Neutrophil (primary cell): ENCODE results near the gene ADGRE1.

Experiments
- H3K27ac ChIP-seq: fragments of 200-600 bp; sonication (generic); 2 replicates; pipeline ENCODE4 v1.5.1; 2016; ENCODE audit warnings: mild to moderate bottlenecking, moderate library complexity
- H3K27me3 ChIP-seq: fragments of 200-600 bp; sonication (generic); 2 replicates; pipeline ENCODE4 v1.6.0; 2016; ENCODE audit warnings: mild to moderate bottlenecking
- H3K36me3 ChIP-seq: fragments of 200-600 bp; sonication (generic); 2 replicates; pipeline ENCODE4 v1.5.1; 2017
- H3K4me1 ChIP-seq, 2 experiments: fragments of 200-600 bp in 1 of 2; sonication (generic) in 1 of 2; 1 replicate in 1 of 2; 2 replicates in 1 of 2; pipeline versions ENCODE4 v1.5.1 to v1.6.1; 2013 to 2016; ENCODE audit warnings: low read depth in 1 of 2, low read length in 1 of 2, mild to moderate bottlenecking in 1 of 2, moderate library complexity in 1 of 2; ENCODE audit not compliant: control insufficient read depth in 1 of 2, insufficient read depth in 1 of 2
- H3K4me3 ChIP-seq, 2 experiments: fragments of 200-600 bp in 1 of 2; sonication (generic) in 1 of 2; 1 replicate in 1 of 2; 2 replicates in 1 of 2; pipeline ENCODE4 v1.5.1; 2013 to 2016; ENCODE audit warnings: low read depth in 1 of 2, low read length in 1 of 2, mild to moderate bottlenecking in 1 of 2, moderate library complexity in 1 of 2
- H3K9me3 ChIP-seq: fragments of 200-600 bp; sonication (generic); 2 replicates; pipeline ENCODE4 v1.5.1; 2016
- TF ChIP-seq, protein P1 (sequence below): fragments of 200-600 bp; sonication (generic); IDR thresholded peaks from 2 replicates; pipeline ENCODE4 v1.5.1; 2016; ENCODE audit warnings: antibody characterized with exemption

The ADGRE1 gene

DNA sequence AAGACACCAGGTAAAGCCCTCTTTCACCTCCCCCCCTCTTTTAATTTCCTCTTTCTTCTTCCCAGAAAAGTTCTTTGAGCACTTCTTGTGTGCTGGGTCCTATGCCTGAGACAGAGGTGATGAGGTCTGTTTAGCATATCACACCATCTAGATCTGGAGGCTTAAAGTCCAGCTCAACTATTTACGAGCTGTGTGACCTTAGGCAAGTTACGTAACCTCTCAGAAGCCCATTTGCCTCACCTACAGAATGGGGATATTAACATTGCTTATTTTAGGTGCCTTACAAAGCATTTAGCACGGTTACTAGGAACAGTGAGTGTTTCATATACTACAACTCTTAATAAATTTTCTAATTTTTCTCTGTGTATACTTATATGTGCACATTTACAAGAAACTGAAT is 47.7 kb downstream of the ADGRE1 start:
- TF ChIP-seq, protein P1, sequence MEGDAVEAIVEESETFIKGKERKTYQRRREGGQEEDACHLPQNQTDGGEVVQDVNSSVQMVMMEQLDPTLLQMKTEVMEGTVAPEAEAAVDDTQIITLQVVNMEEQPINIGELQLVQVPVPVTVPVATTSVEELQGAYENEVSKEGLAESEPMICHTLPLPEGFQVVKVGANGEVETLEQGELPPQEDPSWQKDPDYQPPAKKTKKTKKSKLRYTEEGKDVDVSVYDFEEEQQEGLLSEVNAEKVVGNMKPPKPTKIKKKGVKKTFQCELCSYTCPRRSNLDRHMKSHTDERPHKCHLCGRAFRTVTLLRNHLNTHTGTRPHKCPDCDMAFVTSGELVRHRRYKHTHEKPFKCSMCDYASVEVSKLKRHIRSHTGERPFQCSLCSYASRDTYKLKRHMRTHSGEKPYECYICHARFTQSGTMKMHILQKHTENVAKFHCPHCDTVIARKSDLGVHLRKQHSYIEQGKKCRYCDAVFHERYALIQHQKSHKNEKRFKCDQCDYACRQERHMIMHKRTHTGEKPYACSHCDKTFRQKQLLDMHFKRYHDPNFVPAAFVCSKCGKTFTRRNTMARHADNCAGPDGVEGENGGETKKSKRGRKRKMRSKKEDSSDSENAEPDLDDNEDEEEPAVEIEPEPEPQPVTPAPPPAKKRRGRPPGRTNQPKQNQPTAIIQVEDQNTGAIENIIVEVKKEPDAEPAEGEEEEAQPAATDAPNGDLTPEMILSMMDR: no peak
- H3K4me3 ChIP-seq: no peak overlapping the region
- peaks cover 62% of the 10 kb centered on the region for H3K36me3 ChIP-seq
- no peak overlapping the region for H3K27ac ChIP-seq
- peaks cover 1% of the 10 kb centered on the region for H3K9me3 ChIP-seq
- H3K4me1 ChIP-seq: no peaks in the 10 kb centered on the region
- no peaks in the 10 kb centered on the region for H3K27me3 ChIP-seq

DNA sequence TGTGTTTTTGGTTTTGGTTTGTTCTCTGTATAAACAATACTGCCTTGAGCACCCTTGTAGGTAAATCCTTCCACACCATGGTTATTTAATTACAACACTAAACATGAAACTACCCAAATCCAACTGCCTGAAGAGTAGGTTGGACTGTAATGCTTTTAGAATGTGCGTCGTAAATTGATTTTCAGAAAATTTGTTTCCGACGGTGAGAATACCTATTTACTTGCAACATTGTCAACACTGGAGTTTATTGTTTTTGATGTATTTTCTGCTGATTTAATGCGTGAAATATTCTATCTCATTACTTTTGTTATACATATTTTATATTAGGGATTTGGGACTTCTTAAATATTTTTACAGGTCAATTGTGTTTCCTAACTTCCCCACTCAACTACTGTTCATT is 48.2 kb downstream of the ADGRE1 start:
- no peak overlapping the region for H3K4me3 ChIP-seq
- TF ChIP-seq, protein P1: no peak
- peaks cover 63% of the 10 kb centered on the region for H3K36me3 ChIP-seq
- no peaks in the 10 kb centered on the region for H3K27me3 ChIP-seq
- no peaks in the 10 kb centered on the region for H3K9me3 ChIP-seq
- no peaks in the 10 kb centered on the region for H3K4me1 ChIP-seq
- no peak overlapping the region for H3K27ac ChIP-seq

DNA sequence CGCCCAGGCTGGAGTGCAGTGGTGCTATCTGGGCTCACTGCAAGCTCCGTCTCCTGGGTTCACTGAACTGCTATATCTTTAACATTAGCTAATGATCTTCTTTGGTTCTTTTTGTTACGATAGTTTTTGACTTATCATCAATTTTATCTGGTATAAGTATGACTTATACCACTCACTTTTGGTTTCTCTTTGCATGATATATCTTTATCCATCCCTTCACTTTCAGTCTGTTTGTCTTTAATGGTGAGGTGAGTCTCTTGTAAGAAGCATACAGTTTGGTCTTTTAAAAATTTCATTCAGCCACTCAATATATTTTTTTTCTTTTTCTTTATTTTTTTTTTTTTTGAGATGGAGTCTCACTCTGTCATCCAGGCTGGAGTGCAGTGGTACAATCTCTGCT is 58.4 kb downstream of the ADGRE1 start:
- H3K27me3 ChIP-seq: peaks cover 21% of the 10 kb centered on the region
- peaks cover 9 to 17% of the 10 kb centered on the region in 2 experiments for H3K4me1 ChIP-seq
- H3K36me3 ChIP-seq: peaks cover 18% of the 10 kb centered on the region
- H3K4me3 ChIP-seq: no peak overlapping the region
- no peaks in the 10 kb centered on the region for H3K9me3 ChIP-seq
- no peak overlapping the region for H3K27ac ChIP-seq
- TF ChIP-seq, protein P1: no peak

DNA sequence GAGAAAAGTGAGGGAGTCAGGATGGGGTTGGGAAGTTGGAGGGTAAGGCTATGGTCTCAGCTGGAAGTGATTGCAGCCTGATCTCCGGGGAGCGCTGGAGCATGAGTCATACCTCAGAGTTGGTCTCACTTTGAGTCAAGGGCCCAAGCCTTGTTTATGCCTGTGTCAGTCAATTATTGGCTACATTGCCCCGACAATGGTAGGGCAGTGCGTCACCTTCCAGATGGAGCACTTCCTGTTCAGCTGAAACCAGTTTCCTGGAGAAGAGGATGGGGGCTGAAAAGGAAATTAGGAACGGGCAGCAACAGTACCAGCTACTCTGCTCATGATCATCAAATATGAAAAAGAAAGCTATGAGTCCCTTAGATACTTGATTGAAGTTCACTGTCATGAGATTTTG is 60.4 kb downstream of the ADGRE1 start:
- Histone ChIP-seq H3K4me3 (no peak overlapping the region), H3K4me1 (peaks cover 0 to under 1% of the 10 kb centered on the region in 2 experiments), H3K27me3 (peaks cover 24% of the 10 kb centered on the region), H3K9me3 (no peaks in the 10 kb centered on the region), H3K36me3 (no peaks in the 10 kb centered on the region), H3K27ac (no peak overlapping the region)
- TF ChIP-seq, protein P1: no peak

DNA sequence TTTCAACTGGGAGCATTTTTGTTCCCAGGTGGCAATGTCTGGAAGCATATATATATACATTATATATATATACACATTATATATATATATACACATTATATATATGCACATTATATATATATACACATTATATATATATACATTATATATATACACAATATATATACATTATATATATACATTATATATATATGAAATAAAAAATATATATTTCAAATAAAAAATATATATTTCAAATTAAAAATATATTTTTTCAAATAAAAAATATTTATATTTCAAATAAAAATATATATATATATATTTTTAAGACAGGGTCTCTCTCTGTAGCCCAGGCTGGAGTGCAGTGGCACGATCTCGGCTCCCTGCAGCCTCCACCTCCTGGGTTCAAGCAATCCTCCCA is 61.5 kb downstream of the ADGRE1 start:
- Histone ChIP-seq H3K4me3 (no peak overlapping the region), H3K36me3 (no peaks in the 10 kb centered on the region), H3K4me1 (no peaks in the 10 kb centered on the region), H3K27me3 (peaks cover 35% of the 10 kb centered on the region), H3K27ac (no peak overlapping the region), H3K9me3 (no peaks in the 10 kb centered on the region)
- TF ChIP-seq, protein P1: no peak

DNA sequence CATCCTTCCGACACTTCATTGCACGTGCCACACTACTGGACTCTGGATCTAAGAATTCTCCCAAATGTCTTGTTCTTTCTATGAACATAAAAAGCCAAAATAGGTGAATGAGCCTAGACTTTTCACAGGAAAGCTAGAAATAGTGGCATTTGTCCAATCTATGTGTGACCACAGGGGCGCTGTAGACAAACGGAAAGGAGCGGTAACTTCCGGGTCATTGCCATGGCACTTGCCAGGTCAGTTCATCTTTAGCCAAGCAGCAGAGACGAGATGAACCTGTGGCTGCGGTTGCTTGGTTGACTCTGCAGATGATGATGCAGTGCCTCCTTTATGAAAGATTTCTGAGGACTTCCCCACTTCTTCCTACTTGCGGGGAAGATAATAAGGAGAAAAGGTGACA is 65.6 kb downstream of the ADGRE1 start:
- Histone ChIP-seq H3K4me1 (no peaks in the 10 kb centered on the region), H3K4me3 (no peak overlapping the region), H3K27ac (no peak overlapping the region), H3K27me3 (peaks cover 33% of the 10 kb centered on the region), H3K36me3 (no peaks in the 10 kb centered on the region), H3K9me3 (no peaks in the 10 kb centered on the region)
- TF ChIP-seq, protein P1: no peak
